ENCODE data around the gene OXCT1. TPM values are rescaled to one million over a fixed set of nuclear protein-coding genes. Genes with fewer than 3 reads are reported as not detected.

OXCT1 gene
- total and polyA plus RNA-seq, 9 of the 15 experiments (the other 6 are each of a cell fraction or from before 2014, with no cell fraction given), result 24.7 to 61.2 (median 41.9) TPM

GRCh38 chr5:41831155-41831554 is 39.1 kb downstream of the OXCT1 start (continued):
- no peak for TF ChIP-seq RREB1 (CRISPR knock-in tag; IDR thresholded peaks at IDR 0.05)

- no peaks in the 10 kb centered on the region for H3K9me1 ChIP-seq (ENCODE audit: control insufficient read depth, insufficient read depth, low read length)
- POLR2A ChIA-PET, result interaction anchor here (1.3 to 1.5 kb wide), 2 partner anchors 8 to 41 kb away, joined by 3 to 5 read pairs; no protein-coding TSS in a partner anchor
- no peak for FAIRE-seq
- no peaks in the 10 kb centered on the region for H3K27me3 ChIP-seq (ENCODE audit: control insufficient read depth in 2 of 2, insufficient read depth in 2 of 2, low read length in 2 of 2)
- in situ Hi-C loops (cut with MboI), result loop anchor here (10.0 kb wide), 1 partner anchor 543 kb away; no protein-coding TSS in a partner anchor
- H3K4me1 ChIP-seq (replicated peaks in 1 of 2; ENCODE audit: control insufficient read depth in 2 of 2, insufficient read depth in 2 of 2, low read length in 2 of 2), result no peaks in the 10 kb centered on the region
- ATAC-seq, result no peak
- no peak overlapping the region for H3K4me3 ChIP-seq
- peaks cover 22% of the 10 kb centered on the region for H3K36me3 ChIP-seq (ENCODE audit: control insufficient read depth, insufficient read depth, low read length)
- no peaks in the 10 kb centered on the region for H3K9me3 ChIP-seq (replicated peaks; ENCODE audit: control insufficient read depth, insufficient read depth, low read depth, low read length)
- no peaks in the 10 kb centered on the region for H4K20me1 ChIP-seq (replicated peaks; ENCODE audit: control insufficient read depth, insufficient read depth, low read length)
- H2AFZ ChIP-seq (ENCODE audit: low read depth, low read length), result no peak overlapping the region
- BruUV-seq (replicated peaks), result no TSS peak
- WGBS (ENCODE audit: insufficient coverage, low coverage, missing lambda C conversion rate), result 43% methylated on average over 1 of the region's 1 CpG
- H3K4me2 ChIP-seq (ENCODE audit: insufficient read depth, low read length), result no peak overlapping the region
- intact Hi-C loops (cut with micrococcal nuclease), result no loop called here
- H3K9ac ChIP-seq (ENCODE audit: insufficient read depth in 1 of 2, low read depth in 2 of 2, low read length in 2 of 2), result no peak overlapping the region
- DNase-seq (ENCODE audit: extremely low read depth in 1 of 4, low spot score in 3 of 4), result no peak
- H3K79me2 ChIP-seq (ENCODE audit: control insufficient read depth, insufficient read depth, low read length), result no peaks in the 10 kb centered on the region
- H3K27ac ChIP-seq (ENCODE audit: extremely low read depth, low read depth, low read length), result no peak overlapping the region
- CTCF ChIA-PET (ENCODE audit: low intra/inter-chr PET ratio), result no interaction called here
- TF ChIP-seq ZNF830 (CRISPR knock-in tag; IDR thresholded peaks at IDR 0.05) (no peak), ZNF76 (CRISPR knock-in tag; IDR thresholded peaks at IDR 0.05; ENCODE audit: borderline replicate concordance) (no peak), SIN3B (IDR thresholded peaks at IDR 0.05; ENCODE audit: low read depth) (no peak), HBP1 (CRISPR knock-in tag; IDR thresholded peaks at IDR 0.05) (no peak), ATF2 (CRISPR knock-in tag; IDR thresholded peaks at IDR 0.05) (no peak), BMI1 (IDR thresholded peaks at IDR 0.05; ENCODE audit: low read length) (no peak), ASH1L (IDR thresholded peaks at IDR 0.05; ENCODE audit: borderline replicate concordance, low read depth, partially characterized antibody) (no peak), ZFP36 (IDR thresholded peaks at IDR 0.05; ENCODE audit: low read depth, low read length, partially characterized antibody) (no peak), ZNF121 (CRISPR knock-in tag; conservative IDR thresholded peaks at IDR 0.05) (no peak), GTF2F1 (IDR thresholded peaks at IDR 0.05; ENCODE audit: low read depth, low read length) (no peak), ZNF41 (CRISPR knock-in tag; conservative IDR thresholded peaks at IDR 0.05) (no peak), SMARCC2 (IDR thresholded peaks at IDR 0.05; ENCODE audit: low read depth) (no peak), TAF9B (IDR thresholded peaks at IDR 0.05; ENCODE audit: partially characterized antibody) (no peak)
Observed at GRCh38 chr5:41827792-41828191, 42.4 kb downstream of the OXCT1 start.

Data from K562 (cell line).